NCI-H128 (cell line): ENCODE measurements around the gene NBPF20.
"Not testable (repeated sequence)": the region's sequence is repeated elsewhere in the genome, so short reads cannot be mapped to it uniquely, and the experiment has no call there.

Source experiments
- DNase-seq: peaks from one replicate; lab custom pipeline; 2025; ENCODE audit not compliant: unreplicated experiment; lab: John Stamatoyannopoulos, UW

The NBPF20 gene

DNA sequence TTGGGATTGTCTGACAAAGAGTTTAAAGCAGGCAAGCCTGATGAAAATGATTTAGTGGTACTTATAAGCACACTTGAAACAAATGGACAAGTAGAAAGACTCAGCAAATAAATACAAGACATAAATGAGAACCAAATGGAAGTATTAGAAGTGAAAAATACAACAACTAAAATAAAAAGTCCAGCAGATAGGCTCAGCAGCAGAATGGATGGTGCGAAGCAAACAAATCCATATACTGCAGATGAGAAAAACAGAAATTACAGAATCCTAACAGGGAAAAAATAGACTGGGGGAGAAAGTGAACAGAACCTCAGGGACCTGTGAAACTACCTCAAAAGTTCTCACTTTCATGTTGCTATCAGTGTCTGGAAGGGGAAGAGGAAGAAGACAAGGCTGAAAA, 3.9 kb upstream of the NBPF20 start:
- DNase-seq, result not testable (repeated sequence)

GRCh38 chr1:145424612-145425435, 579 bp downstream of the NBPF20 start:
- DNase-seq, result not testable (repeated sequence)

DNA sequence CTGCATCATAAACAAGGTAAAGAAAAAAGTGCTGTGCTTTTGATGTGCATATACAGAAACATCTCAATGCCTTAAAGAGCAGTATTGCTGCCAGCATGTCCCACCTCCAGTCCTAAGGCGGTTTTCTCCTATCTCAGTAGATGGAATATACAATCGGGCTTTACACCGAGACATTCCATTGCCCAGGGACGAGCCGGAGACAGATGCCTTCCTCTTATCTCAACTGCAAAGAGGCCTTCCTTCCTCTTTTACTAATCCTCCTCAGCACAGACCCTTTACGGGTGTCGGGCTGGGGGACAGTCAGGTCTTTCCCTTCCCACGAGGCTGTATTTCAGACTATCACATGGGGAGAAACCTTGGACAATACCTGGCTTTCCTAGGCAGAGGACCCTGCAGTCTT, 10.3 kb downstream of the NBPF20 start:
- DNase-seq, result not testable (repeated sequence)

- not testable (repeated sequence) for DNase-seq
Observed at GRCh38 chr1:145407266-145407665, 18.1 kb downstream of the NBPF20 start.

- not testable (repeated sequence) for DNase-seq
Observed at GRCh38 chr1:145404949-145405348, 20.5 kb downstream of the NBPF20 start.

- not testable (repeated sequence) for DNase-seq
Observed at GRCh38 chr1:145400701-145401100, 24.7 kb downstream of the NBPF20 start.
